Endothelial cell (in vitro differentiated cells): ENCODE measurements around the gene SEMA4B. TPM values are rescaled to one million over a fixed set of nuclear protein-coding genes. Genes with fewer than 3 reads are reported as not detected.

Experiments used
- DNase-seq: peaks from one replicate; pipeline ENCODE4 v3.0.0; 2021; ENCODE audit warnings: low spot score
- H3K27ac Mint-ChIP-seq: one replicate; pipeline ENCODE4 v1.8.0; 2021; ENCODE audit warnings: mixed read lengths, inconsistent platforms; ENCODE audit not compliant: unreplicated experiment
- H3K27me3 Mint-ChIP-seq: one replicate; pipeline ENCODE4 v1.8.0; 2021; ENCODE audit warnings: mild to moderate bottlenecking, moderate library complexity, mixed read lengths, inconsistent platforms; ENCODE audit not compliant: unreplicated experiment
- H3K36me3 Mint-ChIP-seq: one replicate; pipeline ENCODE4 v1.8.0; 2021; ENCODE audit warnings: mild to moderate bottlenecking, low read depth, mixed read lengths, inconsistent platforms; ENCODE audit not compliant: unreplicated experiment
- H3K4me1 Mint-ChIP-seq: one replicate; pipeline ENCODE4 v1.8.0; 2021; ENCODE audit warnings: mild to moderate bottlenecking, mixed read lengths, inconsistent platforms; ENCODE audit not compliant: unreplicated experiment
- H3K4me3 Mint-ChIP-seq: one replicate; pipeline ENCODE4 v1.8.0; 2021; ENCODE audit warnings: mild to moderate bottlenecking, mixed read lengths, inconsistent platforms; ENCODE audit not compliant: unreplicated experiment
- H3K9me3 Mint-ChIP-seq: one replicate; pipeline ENCODE4 v1.8.0; 2021; ENCODE audit warnings: mixed read lengths, inconsistent platforms; ENCODE audit not compliant: unreplicated experiment
- total RNA-seq: library from RNA; stranded (reverse); fragmentation: NEBNext Ultra II Directional; extraction: Animal tissue kit (Norgen Biotek cat#: 25700); gene quantifications from one replicate; pipeline ENCODE4 v1.2.1, GENCODE V29; 2021; ENCODE audit not compliant: unreplicated experiment
- TF ChIP-seq, protein P1 (sequence below): fragments of 200-600 bp; sonication (generic); IDR thresholded peaks from one replicate; pipeline ENCODE4 v1.5.0; 2021; ENCODE audit warnings: antibody characterized with exemption; ENCODE audit not compliant: unreplicated experiment

SEMA4B gene
- total RNA-seq, 1 donor from 2014 or later = 11.2 TPM

DNA sequence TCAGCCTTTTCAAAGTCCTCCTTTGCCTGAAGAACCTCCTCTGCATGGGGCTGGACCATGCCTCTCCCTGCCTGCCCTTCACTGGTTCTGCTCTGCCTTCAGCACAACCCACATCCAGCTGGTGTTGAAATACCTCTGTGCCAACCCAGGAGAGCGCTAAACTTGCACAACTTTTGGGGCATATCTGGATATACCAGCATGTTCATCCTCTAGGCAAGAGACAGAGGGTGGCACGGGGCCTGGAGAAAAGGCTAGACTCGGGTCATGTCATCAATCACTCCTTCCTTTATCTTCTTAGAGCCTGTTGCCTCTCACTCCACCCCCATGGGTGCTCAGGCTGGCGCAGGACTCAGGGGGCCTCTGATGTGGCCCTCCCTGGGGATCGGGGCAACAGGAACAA lies 4.8 kb downstream of the SEMA4B start:
- no peak for DNase-seq
- Mint-ChIP-seq H3K4me3 (no peak overlapping the region), H3K4me1 (peaks cover 16% of the 10 kb centered on the region), H3K27me3 (peaks cover 3% of the 10 kb centered on the region), H3K9me3 (no peaks in the 10 kb centered on the region), H3K36me3 (peaks cover 6% of the 10 kb centered on the region), H3K27ac (no peak overlapping the region)
- TF ChIP-seq, protein P1, sequence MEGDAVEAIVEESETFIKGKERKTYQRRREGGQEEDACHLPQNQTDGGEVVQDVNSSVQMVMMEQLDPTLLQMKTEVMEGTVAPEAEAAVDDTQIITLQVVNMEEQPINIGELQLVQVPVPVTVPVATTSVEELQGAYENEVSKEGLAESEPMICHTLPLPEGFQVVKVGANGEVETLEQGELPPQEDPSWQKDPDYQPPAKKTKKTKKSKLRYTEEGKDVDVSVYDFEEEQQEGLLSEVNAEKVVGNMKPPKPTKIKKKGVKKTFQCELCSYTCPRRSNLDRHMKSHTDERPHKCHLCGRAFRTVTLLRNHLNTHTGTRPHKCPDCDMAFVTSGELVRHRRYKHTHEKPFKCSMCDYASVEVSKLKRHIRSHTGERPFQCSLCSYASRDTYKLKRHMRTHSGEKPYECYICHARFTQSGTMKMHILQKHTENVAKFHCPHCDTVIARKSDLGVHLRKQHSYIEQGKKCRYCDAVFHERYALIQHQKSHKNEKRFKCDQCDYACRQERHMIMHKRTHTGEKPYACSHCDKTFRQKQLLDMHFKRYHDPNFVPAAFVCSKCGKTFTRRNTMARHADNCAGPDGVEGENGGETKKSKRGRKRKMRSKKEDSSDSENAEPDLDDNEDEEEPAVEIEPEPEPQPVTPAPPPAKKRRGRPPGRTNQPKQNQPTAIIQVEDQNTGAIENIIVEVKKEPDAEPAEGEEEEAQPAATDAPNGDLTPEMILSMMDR = no peak

DNA sequence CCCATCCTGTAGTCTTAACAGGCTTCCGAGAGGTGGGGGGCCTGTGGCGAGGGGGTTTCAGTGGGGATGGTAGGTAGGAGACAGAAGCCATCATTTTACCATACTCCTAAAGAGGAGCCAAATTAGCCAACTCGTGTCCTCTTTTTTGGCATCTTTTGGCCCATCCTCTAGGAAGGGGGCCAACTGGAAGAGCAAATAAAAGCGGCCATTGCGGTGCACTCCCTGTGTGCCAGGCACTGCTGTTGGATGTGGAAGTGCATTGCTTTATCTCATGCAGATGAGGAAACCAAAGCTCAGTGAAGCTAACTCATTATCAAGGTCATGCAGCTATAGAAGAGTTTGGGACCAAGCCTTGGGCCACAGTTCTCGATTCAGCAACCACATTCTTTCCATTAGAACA lies 6.1 kb downstream of the SEMA4B start:
- TF ChIP-seq, protein P1 = no peak
- no peak overlapping the region for H3K4me3 Mint-ChIP-seq
- DNase-seq = no peak
- H3K27ac Mint-ChIP-seq = no peak overlapping the region
- H3K4me1 Mint-ChIP-seq = peaks cover 19% of the 10 kb centered on the region
- H3K27me3 Mint-ChIP-seq = peaks cover 3% of the 10 kb centered on the region
- H3K36me3 Mint-ChIP-seq = peaks cover 6% of the 10 kb centered on the region
- H3K9me3 Mint-ChIP-seq = no peaks in the 10 kb centered on the region

- Mint-ChIP-seq H3K36me3 (peaks cover 6% of the 10 kb centered on the region), H3K27me3 (peaks cover 1% of the 10 kb centered on the region), H3K9me3 (no peaks in the 10 kb centered on the region), H3K4me3 (no peak overlapping the region), H3K27ac (no peak overlapping the region), H3K4me1 (peaks cover 13% of the 10 kb centered on the region)
- no peak for DNase-seq
- TF ChIP-seq, protein P1 = no peak
Observed at GRCh38 chr15:90208356-90208755, 7.2 kb downstream of the SEMA4B start.

DNA sequence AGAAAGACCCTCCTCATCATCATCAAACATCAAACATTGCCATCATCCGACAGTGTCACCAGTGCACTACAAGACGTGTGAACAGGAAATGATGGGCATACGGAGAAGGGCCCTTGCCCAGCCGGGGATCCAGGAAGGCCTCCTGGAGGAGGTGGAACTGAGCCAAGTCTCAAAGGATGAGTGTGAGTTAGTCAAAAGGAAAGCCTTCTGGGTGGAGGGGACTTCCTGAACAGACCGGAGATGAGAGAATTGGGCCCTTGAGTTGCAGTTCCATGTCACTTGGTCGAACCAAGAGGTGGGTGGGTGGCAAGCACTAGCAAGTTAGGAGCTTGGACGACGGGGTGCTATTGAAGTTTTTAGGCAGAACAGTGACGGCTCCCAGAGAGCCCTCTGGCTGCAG lies 8.5 kb downstream of the SEMA4B start:
- Mint-ChIP-seq H3K4me3 (peak overlapping the region; percentile 19), H3K36me3 (peaks cover 6% of the 10 kb centered on the region), H3K27ac (peak overlapping the region; percentile 33), H3K4me1 (peaks cover 13% of the 10 kb centered on the region), H3K27me3 (peaks cover 1% of the 10 kb centered on the region), H3K9me3 (no peaks in the 10 kb centered on the region)
- TF ChIP-seq, protein P1 = no peak
- no peak for DNase-seq

GRCh38 chr15:90210593-90210992 lies 9.5 kb downstream of the SEMA4B start:
- no peak for DNase-seq
- H3K4me1 Mint-ChIP-seq = peaks cover 13% of the 10 kb centered on the region
- H3K36me3 Mint-ChIP-seq = peaks cover 6% of the 10 kb centered on the region
- TF ChIP-seq, protein P1 = no peak
- no peak overlapping the region for H3K27ac Mint-ChIP-seq
- H3K27me3 Mint-ChIP-seq = peaks cover 1% of the 10 kb centered on the region
- H3K9me3 Mint-ChIP-seq = no peaks in the 10 kb centered on the region
- no peak overlapping the region for H3K4me3 Mint-ChIP-seq
